Tibial nerve (tissue), 4 donors: Measurements from ENCODE around the gene ZMAT2.

Experiments
- EP300 ChIP-seq, 2 donors: sonication (generic); formaldehyde crosslinking; IDR thresholded peaks; one replicate each; pipeline ENCODE4 v1.6.1; 2017; ENCODE audit warnings: antibody characterized with exemption in 2 of 2, mild to moderate bottlenecking in 1 of 2
- POLR2A ChIP-seq, 2 donors: fragments of 450-650 bp; IDR thresholded peaks; one replicate each; pipeline ENCODE4 v1.6.1; 2017; ENCODE audit warnings: antibody characterized with exemption in 2 of 2, mild to moderate bottlenecking in 2 of 2, moderate library complexity in 2 of 2
- TF ChIP-seq, protein P1 (sequence below), 5 experiments: fragments of 200-600 bp in 3 of 5; fragments of 450-650 bp in 2 of 5; sonication (generic) in 3 of 5; IDR thresholded peaks; one replicate each; pipeline ENCODE4 v1.5.1; 2016 to 2019; ENCODE audit warnings: antibody characterized with exemption in 5 of 5, mild to moderate bottlenecking in 3 of 5, moderate library complexity in 2 of 5

DNA sequence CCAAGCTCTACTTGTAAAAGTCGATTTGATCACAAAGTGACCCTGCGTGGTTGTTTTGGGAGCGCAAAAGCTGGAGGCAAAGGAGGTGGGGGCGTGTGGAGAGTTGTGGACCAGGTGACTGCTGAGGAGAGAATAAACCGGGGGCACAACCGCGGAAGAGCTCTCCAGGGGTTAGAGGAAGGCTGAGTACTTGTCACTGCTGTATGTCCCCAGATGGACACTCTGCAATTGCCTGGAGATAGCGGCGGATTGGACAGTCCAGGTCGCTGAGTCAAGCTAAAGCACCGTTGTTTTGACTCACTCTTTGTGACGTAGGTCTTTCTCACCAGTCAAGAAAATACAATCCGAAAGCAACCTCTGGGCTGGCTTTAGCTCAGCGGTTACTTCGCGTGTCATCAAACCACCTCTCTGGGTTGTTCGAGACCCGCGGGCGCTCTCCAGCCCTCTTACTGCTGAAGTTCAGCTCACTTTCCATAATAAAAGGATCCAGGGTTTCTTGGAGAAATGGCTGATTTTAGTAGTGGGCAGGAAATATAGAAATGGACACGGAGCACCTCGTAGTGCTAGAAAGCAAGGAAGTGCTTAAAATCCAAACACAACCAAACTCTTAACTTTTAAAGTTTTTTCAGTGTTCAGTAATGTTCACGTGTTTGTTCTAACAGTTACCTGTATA is 25.7 kb downstream of the ZMAT2 start:
- TF ChIP-seq, protein P1, sequence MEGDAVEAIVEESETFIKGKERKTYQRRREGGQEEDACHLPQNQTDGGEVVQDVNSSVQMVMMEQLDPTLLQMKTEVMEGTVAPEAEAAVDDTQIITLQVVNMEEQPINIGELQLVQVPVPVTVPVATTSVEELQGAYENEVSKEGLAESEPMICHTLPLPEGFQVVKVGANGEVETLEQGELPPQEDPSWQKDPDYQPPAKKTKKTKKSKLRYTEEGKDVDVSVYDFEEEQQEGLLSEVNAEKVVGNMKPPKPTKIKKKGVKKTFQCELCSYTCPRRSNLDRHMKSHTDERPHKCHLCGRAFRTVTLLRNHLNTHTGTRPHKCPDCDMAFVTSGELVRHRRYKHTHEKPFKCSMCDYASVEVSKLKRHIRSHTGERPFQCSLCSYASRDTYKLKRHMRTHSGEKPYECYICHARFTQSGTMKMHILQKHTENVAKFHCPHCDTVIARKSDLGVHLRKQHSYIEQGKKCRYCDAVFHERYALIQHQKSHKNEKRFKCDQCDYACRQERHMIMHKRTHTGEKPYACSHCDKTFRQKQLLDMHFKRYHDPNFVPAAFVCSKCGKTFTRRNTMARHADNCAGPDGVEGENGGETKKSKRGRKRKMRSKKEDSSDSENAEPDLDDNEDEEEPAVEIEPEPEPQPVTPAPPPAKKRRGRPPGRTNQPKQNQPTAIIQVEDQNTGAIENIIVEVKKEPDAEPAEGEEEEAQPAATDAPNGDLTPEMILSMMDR (IDR thresholded peaks at IDR 0.05), result no peak
- TF ChIP-seq POLR2A (IDR thresholded peaks at IDR 0.05) (no peak), EP300 (IDR thresholded peaks at IDR 0.05) (no peak)
